Neuron (in vitro differentiated cells): ENCODE measurements around the gene LRP4.

ENCODE experiments used
- H2AFZ ChIP-seq: one replicate; pipeline ENCODE4 v1.6.1; 2013; ENCODE audit warnings: low read depth, mild to moderate bottlenecking, inconsistent platforms, low read length, moderate library complexity
- H3K27me3 ChIP-seq: one replicate; pipeline ENCODE4 v1.6.1; 2013; ENCODE audit warnings: low read length; ENCODE audit not compliant: insufficient read depth
- H3K36me3 ChIP-seq: one replicate; pipeline ENCODE4 v1.6.1; 2013; ENCODE audit warnings: low read length; ENCODE audit not compliant: insufficient read depth
- H3K4me1 ChIP-seq: one replicate; pipeline ENCODE4 v1.6.1; 2013; ENCODE audit warnings: low read length; ENCODE audit not compliant: insufficient read depth
- H3K4me3 ChIP-seq: 2 replicates; pipeline ENCODE4 v1.5.1; 2013; ENCODE audit warnings: mild to moderate bottlenecking, low read length, moderate library complexity
- H3K9me3 ChIP-seq: one replicate; pipeline ENCODE4 v1.6.1; 2013; ENCODE audit warnings: low read length

Gene LRP4

DNA sequence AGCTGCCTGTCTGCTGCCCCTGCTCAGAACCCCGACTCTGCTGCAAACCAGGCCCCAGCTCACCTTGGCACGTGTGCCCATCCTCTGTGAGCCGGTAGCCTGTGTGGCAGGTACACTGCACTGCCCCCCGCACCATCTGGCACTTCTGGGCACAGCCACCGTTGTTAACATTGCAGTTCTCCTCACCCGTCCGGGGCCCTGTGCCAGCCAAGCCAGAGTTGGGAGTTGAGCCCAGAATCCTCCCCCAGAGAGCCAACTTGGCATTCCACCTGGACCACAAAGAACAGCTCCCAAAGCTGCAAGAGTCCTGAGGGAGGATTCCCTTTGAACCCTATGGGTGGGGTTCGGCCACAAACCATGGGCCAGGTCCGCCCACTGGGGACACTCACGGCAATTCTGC is 22.5 kb downstream of the LRP4 start:
- peaks cover 3% of the 10 kb centered on the region for H3K9me3 ChIP-seq
- H2AFZ ChIP-seq: no peak overlapping the region
- H3K27me3 ChIP-seq: no peaks in the 10 kb centered on the region
- no peak overlapping the region for H3K4me3 ChIP-seq
- no peaks in the 10 kb centered on the region for H3K4me1 ChIP-seq
- H3K36me3 ChIP-seq: peaks cover 52% of the 10 kb centered on the region

DNA sequence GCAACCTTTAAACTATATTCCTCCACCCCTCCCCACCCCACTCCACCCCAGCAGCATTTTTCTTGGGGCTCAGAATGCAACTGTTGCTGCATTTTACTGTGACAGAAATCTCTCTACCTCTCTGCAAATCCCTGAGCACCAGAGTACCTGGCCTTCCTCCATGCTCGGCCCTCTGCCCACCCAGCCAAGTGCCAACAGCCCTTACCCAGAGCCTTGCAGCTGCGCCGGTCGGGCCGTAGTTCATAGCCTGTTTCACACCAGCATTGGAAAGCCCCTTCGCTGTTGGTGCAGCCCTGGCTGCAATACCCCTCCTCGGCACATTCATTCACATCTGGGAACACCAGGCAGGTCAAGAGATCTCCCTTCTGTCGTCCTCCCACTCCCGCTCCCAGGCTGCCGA is 23.4 kb downstream of the LRP4 start:
- H3K36me3 ChIP-seq: peaks cover 52% of the 10 kb centered on the region
- H3K9me3 ChIP-seq: peaks cover 3% of the 10 kb centered on the region
- H3K27me3 ChIP-seq: no peaks in the 10 kb centered on the region
- no peak overlapping the region for H3K4me3 ChIP-seq
- H3K4me1 ChIP-seq: no peaks in the 10 kb centered on the region
- no peak overlapping the region for H2AFZ ChIP-seq

DNA sequence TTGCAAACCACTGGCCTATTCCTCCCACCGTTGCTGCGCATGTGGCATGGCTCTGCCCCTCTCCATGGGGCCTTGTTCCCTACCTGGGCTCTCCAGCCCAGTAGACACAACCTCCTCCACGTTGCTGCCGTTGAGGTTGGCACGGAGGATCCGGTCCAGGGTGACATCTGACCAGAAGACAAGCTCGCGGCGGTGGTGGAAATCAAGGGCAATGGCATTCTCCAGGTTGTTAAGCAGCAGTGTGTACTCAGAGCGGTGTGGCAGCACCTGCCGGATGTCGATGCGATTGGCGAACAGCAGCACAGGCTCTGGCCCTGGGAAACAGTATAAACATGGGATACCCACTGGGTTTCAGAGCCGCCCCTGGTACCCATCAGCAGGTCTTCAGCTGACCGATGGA is 23.8 kb downstream of the LRP4 start:
- Histone ChIP-seq H3K36me3 (peaks cover 47% of the 10 kb centered on the region), H3K27me3 (no peaks in the 10 kb centered on the region), H3K4me1 (no peaks in the 10 kb centered on the region), H3K9me3 (peaks cover 3% of the 10 kb centered on the region), H3K4me3 (no peak overlapping the region), H2AFZ (no peak overlapping the region)

DNA sequence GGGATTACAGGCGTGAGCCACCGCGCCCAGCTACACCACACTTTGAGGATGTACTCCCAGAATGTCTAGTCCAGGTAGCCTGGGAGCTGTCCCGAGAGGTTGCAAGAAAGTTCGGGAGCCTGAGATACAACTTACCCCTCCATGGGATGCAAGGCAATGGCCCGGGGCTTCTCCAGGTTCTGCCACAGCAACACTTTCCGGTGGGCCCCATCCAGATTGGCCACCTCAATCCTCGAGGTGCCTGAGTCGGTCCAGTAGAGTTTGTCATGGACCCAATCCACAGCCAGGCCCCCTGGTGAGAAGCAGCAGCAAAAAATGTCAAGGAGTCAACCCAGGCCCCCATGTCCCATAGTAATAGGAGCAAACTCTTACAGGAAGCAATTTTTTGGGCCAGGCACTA is 25.5 kb downstream of the LRP4 start:
- H3K4me3 ChIP-seq: no peak overlapping the region
- H2AFZ ChIP-seq: no peak overlapping the region
- no peaks in the 10 kb centered on the region for H3K4me1 ChIP-seq
- H3K36me3 ChIP-seq: peaks cover 47% of the 10 kb centered on the region
- H3K9me3 ChIP-seq: no peaks in the 10 kb centered on the region
- H3K27me3 ChIP-seq: no peaks in the 10 kb centered on the region

DNA sequence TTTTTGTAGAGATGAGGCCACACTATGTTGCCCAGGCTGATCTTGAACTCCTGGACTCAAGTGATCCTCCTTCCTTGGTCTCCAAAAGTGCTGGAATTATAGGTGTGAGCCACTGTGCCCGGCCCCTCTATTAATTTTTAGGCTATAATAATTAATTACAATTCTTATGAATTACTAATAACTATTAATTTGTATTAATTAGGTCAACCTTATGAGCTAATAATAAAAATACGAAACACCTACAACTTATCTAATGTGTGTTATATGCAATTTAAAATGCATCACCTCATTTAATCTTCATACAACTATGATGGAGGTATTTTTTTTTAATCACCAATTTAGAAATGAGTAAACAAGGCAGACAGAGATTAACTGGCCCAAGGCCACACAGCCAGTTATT is 26.2 kb downstream of the LRP4 start:
- Histone ChIP-seq H2AFZ (no peak overlapping the region), H3K36me3 (peaks cover 47% of the 10 kb centered on the region), H3K4me1 (no peaks in the 10 kb centered on the region), H3K4me3 (no peak overlapping the region), H3K27me3 (no peaks in the 10 kb centered on the region), H3K9me3 (no peaks in the 10 kb centered on the region)

DNA sequence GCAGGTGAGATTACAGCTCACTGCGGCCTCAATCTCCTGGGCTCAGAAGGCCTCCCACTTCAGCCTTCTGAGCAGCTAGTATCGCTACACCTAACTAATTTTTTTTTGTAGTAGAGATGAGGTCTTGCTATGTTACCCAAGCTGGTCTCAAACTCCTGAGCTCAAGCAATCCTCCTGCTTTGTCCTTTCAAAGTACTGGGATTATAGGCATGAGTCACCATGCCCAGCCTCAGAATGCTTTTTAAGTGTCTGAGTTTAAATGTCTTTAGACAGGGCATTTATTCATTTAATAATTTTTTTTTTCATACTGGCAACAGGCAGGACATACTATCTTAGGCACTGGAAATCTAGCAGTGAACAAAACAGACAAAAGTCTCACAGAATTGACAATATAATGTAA is 27.7 kb downstream of the LRP4 start:
- Histone ChIP-seq H3K9me3 (no peaks in the 10 kb centered on the region), H3K27me3 (no peaks in the 10 kb centered on the region), H3K36me3 (peaks cover 49% of the 10 kb centered on the region), H3K4me1 (no peaks in the 10 kb centered on the region), H2AFZ (no peak overlapping the region), H3K4me3 (no peak overlapping the region)

DNA sequence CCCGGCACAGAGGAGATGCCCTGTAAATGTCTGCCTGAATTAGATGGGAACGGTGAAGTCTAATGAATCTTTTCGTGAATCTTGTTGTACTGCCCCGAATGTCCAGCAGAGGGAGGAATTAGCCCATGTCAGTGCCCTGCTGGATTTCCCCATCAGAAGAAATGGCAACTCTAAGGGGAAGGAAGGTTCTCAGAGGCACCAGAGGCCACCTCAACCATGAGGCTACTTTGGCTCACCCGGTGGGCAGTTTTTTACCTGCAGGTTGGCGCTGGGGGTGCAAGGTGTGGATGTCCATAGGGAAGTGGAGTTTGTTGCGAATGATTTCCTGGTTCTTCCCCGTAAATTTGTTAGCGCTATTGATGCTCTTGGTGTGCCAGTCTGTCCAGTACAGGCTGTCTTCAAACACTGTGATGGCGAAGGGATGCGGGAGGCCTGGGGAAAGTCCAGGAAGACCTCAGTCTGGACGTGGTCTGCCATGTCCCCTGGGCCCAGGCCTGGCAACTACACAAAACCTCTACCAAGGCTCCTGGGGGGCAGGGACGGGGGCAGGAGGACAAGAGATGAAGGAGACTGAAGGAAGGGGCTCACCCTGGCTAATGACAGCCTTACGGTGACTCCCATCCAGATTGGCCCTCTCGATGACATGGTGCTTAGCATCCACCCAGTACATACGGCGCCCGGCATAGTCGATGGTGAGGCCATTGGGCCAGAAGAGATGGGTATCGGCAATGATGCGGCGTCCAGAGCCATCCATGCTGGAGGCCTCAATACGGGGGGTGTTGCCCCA is 28.5 kb downstream of the LRP4 start:
- H2AFZ ChIP-seq: no peak overlapping the region
- peaks cover 47% of the 10 kb centered on the region for H3K36me3 ChIP-seq
- H3K4me1 ChIP-seq: no peaks in the 10 kb centered on the region
- no peaks in the 10 kb centered on the region for H3K27me3 ChIP-seq
- H3K4me3 ChIP-seq: no peak overlapping the region
- H3K9me3 ChIP-seq: no peaks in the 10 kb centered on the region

DNA sequence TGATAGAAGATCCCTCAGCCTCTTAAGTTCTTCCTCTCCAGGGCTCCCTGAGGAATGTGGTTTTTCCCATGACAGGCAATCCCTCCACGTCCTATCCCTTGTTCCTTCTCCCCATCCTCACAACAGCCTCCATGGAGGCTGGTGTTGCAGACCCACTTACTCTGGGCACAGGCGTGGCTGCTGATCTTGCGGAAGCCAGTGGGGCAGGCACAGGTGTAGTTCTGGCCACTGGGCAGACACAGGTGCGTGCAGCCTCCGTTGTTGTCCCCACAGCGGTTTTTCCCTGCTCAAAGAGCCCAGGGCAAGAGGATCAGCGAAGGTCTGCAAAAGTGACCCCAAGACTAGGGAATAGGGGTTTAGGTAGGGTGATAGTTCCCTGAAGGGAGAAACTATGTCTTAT is 29.1 kb downstream of the LRP4 start:
- Histone ChIP-seq H3K4me3 (no peak overlapping the region), H3K27me3 (no peaks in the 10 kb centered on the region), H3K36me3 (peaks cover 41% of the 10 kb centered on the region), H3K4me1 (no peaks in the 10 kb centered on the region), H3K9me3 (no peaks in the 10 kb centered on the region), H2AFZ (no peak overlapping the region)

DNA sequence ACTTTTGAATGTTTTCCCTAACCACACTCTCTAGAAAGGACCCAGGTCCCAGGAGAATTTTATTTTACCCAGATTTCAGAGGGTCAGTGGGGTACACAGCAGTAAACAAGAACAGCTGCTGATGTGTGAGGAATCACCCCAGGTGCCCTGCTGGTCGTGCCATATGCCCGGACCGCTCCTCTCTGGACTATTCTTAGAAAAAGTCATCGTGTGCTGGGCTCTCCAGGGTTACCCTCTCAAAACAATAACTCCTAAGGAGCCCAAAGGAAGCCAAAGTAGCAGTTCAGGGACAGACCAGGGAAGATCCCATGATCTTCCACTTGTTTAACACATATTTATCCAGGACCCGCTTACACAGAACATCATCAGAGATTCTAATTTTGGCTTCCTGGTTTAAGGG is 29.7 kb downstream of the LRP4 start:
- no peak overlapping the region for H2AFZ ChIP-seq
- no peaks in the 10 kb centered on the region for H3K9me3 ChIP-seq
- no peaks in the 10 kb centered on the region for H3K27me3 ChIP-seq
- H3K36me3 ChIP-seq: peaks cover 43% of the 10 kb centered on the region
- no peak overlapping the region for H3K4me3 ChIP-seq
- no peaks in the 10 kb centered on the region for H3K4me1 ChIP-seq

DNA sequence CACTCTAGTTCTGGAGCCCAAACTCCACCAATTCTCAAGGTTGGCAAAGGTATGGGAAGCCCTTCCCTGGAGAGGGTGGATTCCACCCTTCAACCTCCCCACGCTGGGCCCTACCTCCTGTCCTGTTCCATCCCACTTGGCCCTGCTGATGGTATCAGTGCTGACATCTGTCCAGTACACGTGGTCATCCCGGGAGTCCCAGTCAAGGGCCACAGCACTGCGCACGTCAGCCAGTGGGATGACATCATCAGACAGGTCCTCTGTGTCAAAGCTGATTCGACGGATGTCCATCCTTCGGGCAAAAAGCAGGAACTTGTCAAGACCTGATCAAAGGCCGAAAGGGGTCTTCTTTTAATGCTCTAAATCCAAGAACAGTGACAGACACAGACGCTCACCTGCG is 32.1 kb downstream of the LRP4 start:
- no peaks in the 10 kb centered on the region for H3K9me3 ChIP-seq
- no peaks in the 10 kb centered on the region for H3K27me3 ChIP-seq
- peaks cover 53% of the 10 kb centered on the region for H3K36me3 ChIP-seq
- H2AFZ ChIP-seq: no peak overlapping the region
- no peaks in the 10 kb centered on the region for H3K4me1 ChIP-seq
- H3K4me3 ChIP-seq: no peak overlapping the region

DNA sequence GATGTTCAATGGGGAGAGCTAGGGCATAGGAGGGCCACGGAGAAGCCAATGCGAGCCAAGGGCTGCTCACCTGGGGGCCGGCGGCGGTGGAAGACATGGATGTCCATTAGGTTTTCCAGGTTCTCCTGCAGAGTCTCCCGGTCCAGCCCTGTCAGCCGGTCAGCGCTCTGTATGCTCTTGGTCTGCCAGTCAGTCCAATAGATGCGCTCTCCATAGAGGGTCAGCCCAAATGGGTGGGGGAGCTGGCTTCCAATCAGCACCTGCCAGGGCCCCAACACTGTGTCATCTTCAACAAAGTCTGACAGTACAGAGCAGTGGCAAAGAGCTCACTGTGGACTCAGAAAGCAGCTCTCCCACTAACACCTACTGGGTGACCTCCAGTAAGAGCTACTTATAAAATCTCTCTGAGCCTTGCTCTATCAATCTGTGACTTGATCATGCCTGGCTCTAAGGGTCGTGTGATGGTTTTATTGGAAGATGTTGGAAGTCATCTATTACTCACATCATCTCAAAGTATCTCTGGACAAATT is 39.2 kb downstream of the LRP4 start:
- H3K36me3 ChIP-seq: peaks cover 79% of the 10 kb centered on the region
- H3K4me3 ChIP-seq: no peak overlapping the region
- H3K4me1 ChIP-seq: no peaks in the 10 kb centered on the region
- H3K9me3 ChIP-seq: no peaks in the 10 kb centered on the region
- no peaks in the 10 kb centered on the region for H3K27me3 ChIP-seq
- no peak overlapping the region for H2AFZ ChIP-seq

DNA sequence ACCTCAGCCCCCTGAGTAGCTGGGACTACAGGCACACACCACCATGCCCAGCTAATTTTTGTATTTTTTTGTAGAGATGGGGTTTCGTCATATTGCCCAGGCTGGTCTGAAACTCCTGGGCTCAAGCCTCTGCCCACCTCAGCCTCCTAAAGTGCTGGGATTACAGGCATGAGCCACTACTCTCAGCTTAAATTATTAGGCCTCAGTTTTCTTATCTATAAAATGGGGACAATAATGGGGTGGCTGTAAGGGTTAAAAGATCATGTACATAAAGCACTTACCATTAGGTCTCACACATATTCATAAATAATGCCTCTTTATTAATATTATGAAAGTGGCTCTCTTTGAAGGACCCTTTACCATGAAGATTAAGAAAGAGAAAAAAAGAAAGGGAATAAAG is 40.8 kb downstream of the LRP4 start:
- Histone ChIP-seq H3K4me3 (no peak overlapping the region), H3K36me3 (peaks cover 85% of the 10 kb centered on the region), H3K4me1 (no peaks in the 10 kb centered on the region), H3K27me3 (no peaks in the 10 kb centered on the region), H2AFZ (no peak overlapping the region), H3K9me3 (no peaks in the 10 kb centered on the region)

DNA sequence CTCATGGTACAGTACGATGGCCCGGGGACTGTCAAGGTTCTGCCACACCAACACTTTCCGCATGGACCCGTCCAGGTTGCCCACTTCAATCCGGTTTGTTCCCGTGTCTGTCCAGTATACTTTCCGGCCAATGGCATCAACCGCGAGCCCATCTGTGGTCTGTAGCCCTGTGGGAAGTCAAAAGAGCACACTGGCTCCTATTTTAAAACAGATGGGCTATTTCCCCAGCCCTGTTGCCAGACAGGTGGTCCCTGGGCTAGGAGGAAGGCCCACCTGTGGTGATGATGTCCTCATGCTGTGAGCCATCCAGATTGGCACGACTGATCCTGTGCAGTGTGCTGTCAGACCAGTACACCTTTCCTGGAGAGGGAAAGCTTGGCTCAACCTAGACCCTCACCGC is 41.9 kb downstream of the LRP4 start:
- no peaks in the 10 kb centered on the region for H3K4me1 ChIP-seq
- no peak overlapping the region for H3K4me3 ChIP-seq
- H3K9me3 ChIP-seq: no peaks in the 10 kb centered on the region
- no peaks in the 10 kb centered on the region for H3K27me3 ChIP-seq
- peaks cover 85% of the 10 kb centered on the region for H3K36me3 ChIP-seq
- H2AFZ ChIP-seq: no peak overlapping the region

DNA sequence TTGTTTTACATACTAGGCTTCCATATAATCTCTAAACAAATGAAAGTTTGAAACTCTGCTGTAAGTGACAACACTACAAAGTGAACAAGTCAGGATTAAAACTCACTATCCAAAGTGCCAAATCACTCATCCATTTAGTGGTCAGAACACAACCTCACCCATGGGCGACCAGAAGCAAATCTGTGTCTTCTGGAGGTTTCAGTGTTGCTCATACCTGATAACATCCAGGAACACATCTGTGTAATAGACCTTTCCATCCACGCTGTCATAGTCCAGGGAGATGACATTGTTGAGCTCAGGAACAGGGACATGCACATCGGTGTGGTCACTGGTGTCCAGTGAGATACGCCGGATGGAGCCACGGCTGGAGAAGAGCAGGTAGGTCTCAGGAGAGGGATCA is 43.8 kb downstream of the LRP4 start:
- Histone ChIP-seq H3K4me3 (no peak overlapping the region), H3K27me3 (no peaks in the 10 kb centered on the region), H3K9me3 (no peaks in the 10 kb centered on the region), H3K4me1 (no peaks in the 10 kb centered on the region), H3K36me3 (peaks cover 82% of the 10 kb centered on the region), H2AFZ (no peak overlapping the region)
